Neural cell (in vitro differentiated cells): Measurements from ENCODE around the gene ACOXL. TPM values are rescaled to one million over a fixed set of nuclear protein-coding genes. Genes with fewer than 3 reads are reported as not detected.

Source experiments
- H2AFZ ChIP-seq: fragments of 200-600, 300-800 bp; sonication (generic), shearing (Covaris generic); 2 replicates; pipeline ENCODE4 v1.6.0; 2014; ENCODE audit warnings: low read depth, mild to moderate bottlenecking, antibody characterized with exemption, low read length, moderate library complexity
- H3F3A ChIP-seq: fragments of 200-600 bp; shearing (Covaris generic); 2 replicates; pipeline ENCODE4 v1.6.1; 2016; ENCODE audit warnings: mild to moderate bottlenecking, moderate library complexity, mixed read lengths, antibody characterized with exemption, low read length; ENCODE audit not compliant: insufficient read depth, poor library complexity, severe bottlenecking
- H3K27ac ChIP-seq: fragments of 200-600, 300-800 bp; sonication (generic), shearing (Covaris generic); 2 replicates; pipeline ENCODE4 v1.5.1; 2014; ENCODE audit warnings: mild to moderate bottlenecking, low read length, moderate library complexity
- H3K27me3 ChIP-seq: fragments of 300-800, 200-600 bp; sonication (generic), shearing (Covaris generic); 2 replicates; pipeline ENCODE4 v1.6.0; 2014; ENCODE audit warnings: mild to moderate bottlenecking, low read depth, low read length, moderate library complexity; ENCODE audit not compliant: insufficient read depth
- H3K36me3 ChIP-seq: fragments of 300-800, 200-600 bp; sonication (generic), shearing (Covaris generic); 2 replicates; pipeline ENCODE4 v1.5.1; 2014; ENCODE audit warnings: mild to moderate bottlenecking, antibody characterized with exemption, low read length, moderate library complexity; ENCODE audit not compliant: insufficient read depth
- H3K4me2 ChIP-seq: fragments of 300-800, 200-600 bp; sonication (generic), shearing (Covaris generic); 2 replicates; pipeline ENCODE4 v1.6.0; 2014; ENCODE audit warnings: mild to moderate bottlenecking, low read length
- H3K4me3 ChIP-seq: fragments of 300-800, 200-600 bp; sonication (generic), shearing (Covaris generic); 2 replicates; pipeline ENCODE4 v1.5.1; 2014; ENCODE audit warnings: mild to moderate bottlenecking, low read length, moderate library complexity
- H3K79me2 ChIP-seq: fragments of 200-600 bp; shearing (Covaris generic); replicated peaks from 2 replicates; pipeline ENCODE4 v1.6.0; 2014; ENCODE audit warnings: mild to moderate bottlenecking, low read length, moderate library complexity; ENCODE audit not compliant: insufficient read depth
- H3K9ac ChIP-seq: fragments of 300-800, 200-600 bp; sonication (generic), shearing (Covaris generic); 2 replicates; pipeline ENCODE4 v1.6.1; 2016; ENCODE audit warnings: mild to moderate bottlenecking, low read length, mixed read lengths
- H3K9me2 ChIP-seq: fragments of 200-600 bp; shearing (Covaris generic); 2 replicates; pipeline ENCODE4 v1.6.1; 2016; ENCODE audit warnings: mild to moderate bottlenecking, low read length, mixed read lengths; ENCODE audit not compliant: insufficient read depth
- H3K9me3 ChIP-seq: fragments of 200-600, 300-800 bp; sonication (generic), shearing (Covaris generic); 2 replicates; pipeline ENCODE4 v1.6.1; 2016; ENCODE audit warnings: mild to moderate bottlenecking, mixed run types, low read length, moderate library complexity, mixed read lengths
- H4K20me1 ChIP-seq: fragments of 200-600 bp; shearing (Covaris generic); 2 replicates; pipeline ENCODE4 v1.6.1; 2016; ENCODE audit warnings: mild to moderate bottlenecking, mixed run types; ENCODE audit not compliant: insufficient read depth
- CTCF ChIP-seq: fragments of 450-650 bp; IDR thresholded peaks from 2 replicates; pipeline ENCODE4 v1.5.1; 2014; ENCODE audit warnings: antibody characterized with exemption, mild to moderate bottlenecking, moderate library complexity; ENCODE audit not compliant: poor library complexity, severe bottlenecking
- EP300 ChIP-seq: fragments of 450-650 bp; conservative IDR thresholded peaks from 2 replicates; pipeline ENCODE4 v1.6.1; 2014; ENCODE audit warnings: antibody characterized with exemption, mild to moderate bottlenecking, moderate library complexity; ENCODE audit not compliant: poor library complexity, severe bottlenecking
- EZH2 ChIP-seq: fragments of 200-600, 300-800 bp; shearing (Covaris generic), sonication (generic); IDR thresholded peaks from 2 replicates; pipeline ENCODE4 v1.6.1; 2014; ENCODE audit warnings: antibody characterized with exemption, low read length, borderline replicate concordance, mild to moderate bottlenecking; ENCODE audit not compliant: insufficient read depth, poor library complexity, severe bottlenecking
- MXI1 ChIP-seq: fragments of 450-650 bp; conservative IDR thresholded peaks from 2 replicates; pipeline ENCODE4 v1.6.1; 2014; ENCODE audit warnings: antibody characterized with exemption, mild to moderate bottlenecking; ENCODE audit not compliant: poor library complexity, severe bottlenecking
- POLR2AphosphoS5 ChIP-seq: IDR thresholded peaks from 2 replicates; pipeline ENCODE4 v1.6.1; 2012
- RAD21 ChIP-seq: fragments of 450-650 bp; conservative IDR thresholded peaks from 2 replicates; pipeline ENCODE4 v1.6.1; 2014; ENCODE audit warnings: antibody characterized with exemption, mild to moderate bottlenecking, moderate library complexity
- REST ChIP-seq: IDR thresholded peaks from 2 replicates; pipeline ENCODE4 v1.6.1; 2012; ENCODE audit warnings: borderline replicate concordance
- SMC3 ChIP-seq: fragments of 450-650 bp; conservative IDR thresholded peaks from 2 replicates; pipeline ENCODE4 v1.6.1; 2014; ENCODE audit warnings: antibody characterized with exemption, mild to moderate bottlenecking, moderate library complexity; ENCODE audit not compliant: poor library complexity
- TAF1 ChIP-seq: IDR thresholded peaks from 2 replicates; pipeline ENCODE4 v1.6.1; 2012; ENCODE audit warnings: low read depth
- polyA plus RNA-seq: library from polyadenylated mRNA; depleted of rRNA; stranded (reverse); fragments of >200 nt; gene quantifications from 2 replicates; pipeline ENCODE4 v1.2.3, GENCODE V29; 2014

Gene ACOXL
- polyA plus RNA-seq, 1 donor from 2014 or later: not detected

- no peak overlapping the region for H2AFZ ChIP-seq
- no peaks in the 10 kb centered on the region for H3K79me2 ChIP-seq
- no peak overlapping the region for H3K4me3 ChIP-seq
- H3F3A ChIP-seq: no peaks in the 10 kb centered on the region
- no peak overlapping the region for H3K9ac ChIP-seq
- H3K27ac ChIP-seq: no peak overlapping the region
- no peaks in the 10 kb centered on the region for H3K9me3 ChIP-seq
- no peak for TF ChIP-seq TAF1
- TF ChIP-seq CTCF: no peak
- TF ChIP-seq POLR2AphosphoS5: no peak
- TF ChIP-seq MXI1: no peak
- TF ChIP-seq EP300: no peak
- no peak for TF ChIP-seq EZH2
- no peak for TF ChIP-seq REST
- no peak for TF ChIP-seq SMC3
- TF ChIP-seq RAD21: no peak
- no peaks in the 10 kb centered on the region for H3K36me3 ChIP-seq
- H3K4me2 ChIP-seq: no peak overlapping the region
- H3K9me2 ChIP-seq: no peaks in the 10 kb centered on the region
- H4K20me1 ChIP-seq: no peaks in the 10 kb centered on the region
- H3K27me3 ChIP-seq: peaks cover 30% of the 10 kb centered on the region
These were observed 413.6 kb downstream of the ACOXL start for GRCh38 chr2:111145951-111146350.

- H3K27me3 ChIP-seq: peaks cover 30% of the 10 kb centered on the region
- no peaks in the 10 kb centered on the region for H4K20me1 ChIP-seq
- no peaks in the 10 kb centered on the region for H3F3A ChIP-seq
- no peak overlapping the region for H2AFZ ChIP-seq
- no peak for TF ChIP-seq REST
- TF ChIP-seq CTCF: no peak
- no peak for TF ChIP-seq TAF1
- TF ChIP-seq RAD21: no peak
- no peak for TF ChIP-seq POLR2AphosphoS5
- TF ChIP-seq MXI1: no peak
- H3K9ac ChIP-seq: no peak overlapping the region
- no peak overlapping the region for H3K27ac ChIP-seq
- no peak overlapping the region for H3K4me2 ChIP-seq
- H3K79me2 ChIP-seq: no peaks in the 10 kb centered on the region
- no peaks in the 10 kb centered on the region for H3K9me2 ChIP-seq
- H3K36me3 ChIP-seq: no peaks in the 10 kb centered on the region
- H3K9me3 ChIP-seq: no peaks in the 10 kb centered on the region
- H3K4me3 ChIP-seq: no peak overlapping the region
These were observed 416.0 kb downstream of the ACOXL start for GRCh38 chr2:111148225-111148873.
